HG03565 (cell line): ENCODE results near the gene FOXO1.
"Not testable (repeated sequence)": the region's sequence is repeated elsewhere in the genome, so short reads cannot be mapped to it uniquely, and the experiment has no call there.

Source experiments
- ATAC-seq: cut with Tn5 transposase; IDR thresholded peaks from one replicate; pipeline ENCODE4 v1.9.1; 2021; ENCODE audit warnings: mild to moderate bottlenecking, moderate library complexity; ENCODE audit not compliant: unreplicated experiment

The FOXO1 gene

GRCh38 chr13:40666045-40666932 lies at the start of gene FOXO1:
Gene FOXO1 (minus strand): TSS chr13:40666641. CDS start chr13:40666212, 429 bp downstream.
- peak; percentile 45 for ATAC-seq

GRCh38 chr13:40714433-40714832 lies 48.0 kb upstream of the FOXO1 start:
- ATAC-seq = not testable (repeated sequence)

GRCh38 chr13:40706439-40706838 lies 40.0 kb upstream of the FOXO1 start:
- ATAC-seq = no peak

- no peak for ATAC-seq
These were observed 31.3 kb upstream of the FOXO1 start for GRCh38 chr13:40697711-40698110.

GRCh38 chr13:40694426-40694825 lies 28.0 kb upstream of the FOXO1 start:
- no peak for ATAC-seq

GRCh38 chr13:40692946-40693345 lies 26.5 kb upstream of the FOXO1 start:
- ATAC-seq = peak; percentile 80

GRCh38 chr13:40688781-40689180 lies 22.3 kb upstream of the FOXO1 start:
- ATAC-seq = no peak

- no peak for ATAC-seq
These were observed 16.2 kb upstream of the FOXO1 start for GRCh38 chr13:40682449-40683240.

GRCh38 chr13:40681341-40682146 lies 15.1 kb upstream of the FOXO1 start:
- ATAC-seq = no peak

GRCh38 chr13:40680659-40681323 lies 14.3 kb upstream of the FOXO1 start:
- no peak for ATAC-seq

- ATAC-seq = no peak
These were observed 13.1 kb upstream of the FOXO1 start for GRCh38 chr13:40679480-40679985.

GRCh38 chr13:40677064-40677463 lies 10.6 kb upstream of the FOXO1 start:
- ATAC-seq = no peak

- ATAC-seq = no peak
These were observed 9.6 kb upstream of the FOXO1 start for GRCh38 chr13:40676007-40676406.

GRCh38 chr13:40673414-40673813 lies 7.0 kb upstream of the FOXO1 start:
- ATAC-seq = no peak

- no peak for ATAC-seq
These were observed 6.4 kb upstream of the FOXO1 start for GRCh38 chr13:40672765-40673397.

- ATAC-seq = no peak
These were observed 5.7 kb upstream of the FOXO1 start for GRCh38 chr13:40671956-40672764.

- ATAC-seq = no peak
These were observed 3.9 kb upstream of the FOXO1 start for GRCh38 chr13:40670307-40670706.

GRCh38 chr13:40668335-40668734 lies 1.9 kb upstream of the FOXO1 start:
- no peak for ATAC-seq

- ATAC-seq = no peak
These were observed 1.2 kb upstream of the FOXO1 start for GRCh38 chr13:40667622-40667978.
